Subcutaneous adipose tissue (tissue), 4 donors: ENCODE data around the gene CACNB1. TPM values are rescaled to one million over a fixed set of nuclear protein-coding genes. Genes with fewer than 3 reads are reported as not detected.

Experiments used
- CTCF ChIP-seq: fragments of 450-650 bp; IDR thresholded peaks from one replicate; pipeline ENCODE4 v1.5.1; 2016; ENCODE audit warnings: low read depth, mild to moderate bottlenecking, control low read depth, antibody characterized with exemption, moderate library complexity
- total RNA-seq, 4 donors: library from RNA; depleted of rRNA; stranded (reverse); fragments of >200 nt; gene quantifications; one replicate each; pipeline ENCODE4 v1.1.0, GENCODE V29; 2016

Gene CACNB1
- total RNA-seq, 4 donors from 2014 or later = 2.6 to 7.3 (median 5.8) TPM

GRCh38 chr17:39219647-39220154, 22.2 kb upstream of the CACNB1 start:
- TF ChIP-seq CTCF = no peak

GRCh38 chr17:39218906-39219305, 21.4 kb upstream of the CACNB1 start:
- TF ChIP-seq CTCF = no peak

GRCh38 chr17:39217734-39218369, 20.4 kb upstream of the CACNB1 start:
- TF ChIP-seq CTCF = no peak

- no peak for TF ChIP-seq CTCF
Measured at GRCh38 chr17:39213852-39214251, 16.4 kb upstream of the CACNB1 start.

GRCh38 chr17:39212841-39213480, 15.5 kb upstream of the CACNB1 start:
- TF ChIP-seq CTCF = no peak

- no peak for TF ChIP-seq CTCF
Measured at GRCh38 chr17:39212195-39212810, 14.8 kb upstream of the CACNB1 start.

- TF ChIP-seq CTCF = no peak
Measured at GRCh38 chr17:39210093-39210434, 12.6 kb upstream of the CACNB1 start.
